ENCODE measurements around the gene RARA. TPM values are rescaled to one million over a fixed set of nuclear protein-coding genes. Genes with fewer than 3 reads are reported as not detected.

RARA gene
- total RNA-seq, 4 donors from 2014 or later, result 18.5 to 41.8 (median 28.5) TPM

GRCh38 chr17:40347319-40348135 lies 38.5 kb downstream of the RARA start:
- Histone ChIP-seq H3K4me3 (peak overlapping the region in 1 of 2 donors; percentile 90), H3K27ac (peak overlapping the region in 3 of 4 donors; percentile 95 to 99 (median 97))
- 29% methylated on average over 7 of the region's 9 CpGs; no CpG with 5 or more reads in 1 of the 2 donors for WGBS, 2 donors (ENCODE audit: low coverage in 1 of 2)

GRCh38 chr17:40348136-40348504 lies 39.1 kb downstream of the RARA start:
- no peaks in the 10 kb centered on the region for H3K27me3 ChIP-seq
- peak overlapping the region in 3 of 4 donors; percentile 95 to 99 (median 97) for H3K27ac ChIP-seq
- H3K4me3 ChIP-seq, result peak overlapping the region in 1 of 2 donors; percentile 90
- H3K36me3 ChIP-seq, result peaks cover 0 to 48% of the 10 kb centered on the region in 2 donors
- no peaks in the 10 kb centered on the region for H3K9me3 ChIP-seq
- 42 to 49% methylated on average over 3 to 4 of the region's 5 CpGs for WGBS, 2 donors (ENCODE audit: low coverage in 1 of 2)
- TF ChIP-seq CTCF (IDR thresholded peaks at IDR 0.05) (no peak), POLR2A (IDR thresholded peaks at IDR 0.05) (no peak), POLR2AphosphoS5 (IDR thresholded peaks at IDR 0.05) (no peak), EP300 (IDR thresholded peaks at IDR 0.05) (no peak)
- ATAC-seq, result no peak
- H3K4me1 ChIP-seq, result peaks cover 16 to 95% (median 59%) of the 10 kb centered on the region in 3 donors

More at GRCh38 chr17:40347319-40348135, 38.5 kb downstream of the RARA start:
- TF ChIP-seq EP300 (IDR thresholded peaks at IDR 0.05), result no peak
- no peak for TF ChIP-seq POLR2A (IDR thresholded peaks at IDR 0.05)
- no peak for TF ChIP-seq CTCF (IDR thresholded peaks at IDR 0.05)
- no peak for TF ChIP-seq POLR2AphosphoS5 (IDR thresholded peaks at IDR 0.05)
- Histone ChIP-seq H3K36me3 (peaks cover 0 to 43% of the 10 kb centered on the region in 2 donors), H3K4me1 (peaks cover 16 to 100% (median 59%) of the 10 kb centered on the region in 3 donors), H3K9me3 (no peaks in the 10 kb centered on the region), H3K27me3 (no peaks in the 10 kb centered on the region)
- ATAC-seq, result no peak

- peak overlapping the region in 3 of 4 donors; percentile 95 to 99 (median 97) for H3K27ac ChIP-seq
- H3K4me1 ChIP-seq, result peaks cover 16 to 93% (median 59%) of the 10 kb centered on the region in 3 donors
- peak overlapping the region in 1 of 2 donors; percentile 90 for H3K4me3 ChIP-seq
- 20% methylated on average over 1 of the region's 17 CpGs; no CpG with 5 or more reads in 1 of the 2 donors for WGBS, 2 donors (ENCODE audit: low coverage in 1 of 2)
- peaks cover 0 to 55% of the 10 kb centered on the region in 2 donors for H3K36me3 ChIP-seq
- TF ChIP-seq POLR2A (IDR thresholded peaks at IDR 0.05) (no peak), CTCF (IDR thresholded peaks at IDR 0.05) (no peak), POLR2AphosphoS5 (IDR thresholded peaks at IDR 0.05) (peak; percentile 49)
- ATAC-seq, result peak; percentile 46
- no peaks in the 10 kb centered on the region for H3K9me3 ChIP-seq
- H3K27me3 ChIP-seq, result no peaks in the 10 kb centered on the region
These were observed 39.8 kb downstream of the RARA start for GRCh38 chr17:40348562-40349476.

GRCh38 chr17:40349477-40349894 lies 40.5 kb downstream of the RARA start:
- no peak overlapping the region for H3K4me3 ChIP-seq
- peak overlapping the region in 3 of 4 donors; percentile 95 to 99 (median 97) for H3K27ac ChIP-seq
- no peak for ATAC-seq
- H3K27me3 ChIP-seq, result no peaks in the 10 kb centered on the region
- no peaks in the 10 kb centered on the region for H3K9me3 ChIP-seq
- TF ChIP-seq POLR2AphosphoS5 (IDR thresholded peaks at IDR 0.05) (no peak), CTCF (IDR thresholded peaks at IDR 0.05) (no peak), EP300 (IDR thresholded peaks at IDR 0.05) (no peak), POLR2A (IDR thresholded peaks at IDR 0.05) (no peak)
- 50% methylated on average over 2 of the region's 10 CpGs; no CpG with 5 or more reads in 1 of the 2 donors for WGBS, 2 donors (ENCODE audit: low coverage in 1 of 2)
- peaks cover 0 to 62% of the 10 kb centered on the region in 2 donors for H3K36me3 ChIP-seq
- peaks cover 16 to 93% (median 57%) of the 10 kb centered on the region in 3 donors for H3K4me1 ChIP-seq

Measured in gastroesophageal sphincter (tissue), 4 donors.